Activated B cell treated with CpG ODN at 0.5 μM for 24 hours (primary cell): ENCODE data around the gene HPCA. TPM values are rescaled to one million over a fixed set of nuclear protein-coding genes. Genes with fewer than 3 reads are reported as not detected.

Experiments
- ATAC-seq: fragments of 200-7000 bp; cut with Tn5 transposase; one replicate; pipeline ENCODE4 v1.10.0; 2021; ENCODE audit warnings: low read depth, mild to moderate bottlenecking, moderate library complexity
- CTCF ChIA-PET: fragments of 350-600 bp; sonication (Branson Sonifier 250); formaldehyde crosslinking; loops from one replicate; lab custom pipeline; 2021; ENCODE audit warnings: antibody characterized with exemption; lab: Charles Lee
- POLR2A ChIA-PET: fragments of 350-600 bp; sonication (Branson Sonifier 250); formaldehyde crosslinking; loops from one replicate; lab custom pipeline; 2021; ENCODE audit warnings: antibody characterized with exemption; lab: Charles Lee
- DNase-seq: peaks from one replicate; pipeline ENCODE4 v3.0.0; 2022
- H3K27ac Mint-ChIP-seq: one replicate; pipeline ENCODE4 v1.8.0; 2020; ENCODE audit warnings: mixed read lengths
- H3K27me3 Mint-ChIP-seq: one replicate; pipeline ENCODE4 v1.8.0; 2021; ENCODE audit warnings: mixed read lengths
- H3K36me3 Mint-ChIP-seq: one replicate; pipeline ENCODE4 v1.8.0; 2021; ENCODE audit warnings: low read depth, mixed read lengths
- H3K4me1 Mint-ChIP-seq: one replicate; pipeline ENCODE4 v1.8.0; 2021; ENCODE audit warnings: mixed read lengths
- H3K4me3 Mint-ChIP-seq: one replicate; pipeline ENCODE4 v1.8.0; 2020; ENCODE audit warnings: mild to moderate bottlenecking, mixed read lengths
- H3K9me3 Mint-ChIP-seq: one replicate; pipeline ENCODE4 v1.8.0; 2020; ENCODE audit warnings: mixed read lengths
- CTCF ChIP-seq: fragments of 200-600 bp; IDR thresholded peaks from one replicate; pipeline ENCODE4 v1.8.0; 2022; ENCODE audit warnings: antibody characterized with exemption, mild to moderate bottlenecking
- intact Hi-C: fragments of 100-400 bp; cut with micrococcal nuclease; formaldehyde crosslinking; loops from one replicate; pipeline ENCODE4 v1.15.1; 2024
- total RNA-seq: library from RNA; stranded (reverse); gene quantifications from 2 replicates; pipeline ENCODE4 v1.2.3, GENCODE V29; 2022

The HPCA gene
- total RNA-seq, 1 donor from 2014 or later = not detected

- no peak overlapping the region for H3K27ac Mint-ChIP-seq
- DNase-seq (no peak), ATAC-seq (no peak)
- intact Hi-C loops = no loop called here
- ChIA-PET POLR2A (no interaction called here), CTCF (no interaction called here)
- H3K4me1 Mint-ChIP-seq = peaks cover 8% of the 10 kb centered on the region
- TF ChIP-seq CTCF = no peak
- no peaks in the 10 kb centered on the region for H3K36me3 Mint-ChIP-seq
- no peak overlapping the region for H3K4me3 Mint-ChIP-seq
- no peaks in the 10 kb centered on the region for H3K9me3 Mint-ChIP-seq
- peaks cover 51% of the 10 kb centered on the region for H3K27me3 Mint-ChIP-seq
These were observed 1.6 kb upstream of the HPCA start for GRCh38 chr1:32884726-32885125.

GRCh38 chr1:32885676-32886003 lies 651 bp upstream of the HPCA start:
- no peak overlapping the region for H3K4me3 Mint-ChIP-seq
- peaks cover 8% of the 10 kb centered on the region for H3K4me1 Mint-ChIP-seq
- peaks cover 60% of the 10 kb centered on the region for H3K27me3 Mint-ChIP-seq
- CTCF ChIA-PET = interaction anchor here (0.7 kb wide), 1 partner anchor 11 kb away, joined by 3 read pairs; no protein-coding TSS in a partner anchor
- ATAC-seq = no peak
- H3K27ac Mint-ChIP-seq = no peak overlapping the region
- POLR2A ChIA-PET = no interaction called here
- no peaks in the 10 kb centered on the region for H3K36me3 Mint-ChIP-seq
- no peak for TF ChIP-seq CTCF
- intact Hi-C loops = no loop called here
- no peak for DNase-seq
- no peaks in the 10 kb centered on the region for H3K9me3 Mint-ChIP-seq

- intact Hi-C loops = no loop called here
- DNase-seq (no peak), ATAC-seq (no peak)
- Mint-ChIP-seq H3K4me3 (no peak overlapping the region), H3K27me3 (peaks cover 70% of the 10 kb centered on the region), H3K36me3 (no peaks in the 10 kb centered on the region), H3K9me3 (no peaks in the 10 kb centered on the region), H3K4me1 (peaks cover 10% of the 10 kb centered on the region), H3K27ac (no peak overlapping the region)
- ChIA-PET POLR2A (no interaction called here), CTCF (no interaction called here)
- TF ChIP-seq CTCF = no peak
These were observed 630 bp downstream of the HPCA start for GRCh38 chr1:32886828-32887414.

- intact Hi-C loops = no loop called here
- no peak overlapping the region for H3K27ac Mint-ChIP-seq
- CTCF ChIA-PET = no interaction called here
These were observed 1.3 kb downstream of the HPCA start for GRCh38 chr1:32887623-32888022.

GRCh38 chr1:32888134-32888533 lies 1.8 kb downstream of the HPCA start:
- Mint-ChIP-seq H3K4me3 (no peak overlapping the region), H3K4me1 (peaks cover 20% of the 10 kb centered on the region), H3K36me3 (no peaks in the 10 kb centered on the region), H3K9me3 (no peaks in the 10 kb centered on the region), H3K27ac (no peak overlapping the region), H3K27me3 (peaks cover 80% of the 10 kb centered on the region)
- ChIA-PET POLR2A (no interaction called here), CTCF (no interaction called here)
- TF ChIP-seq CTCF = no peak
- ATAC-seq (no peak), DNase-seq (no peak)
- intact Hi-C loops = no loop called here

More at GRCh38 chr1:32887623-32888022, 1.3 kb downstream of the HPCA start:
- Mint-ChIP-seq H3K36me3 (no peaks in the 10 kb centered on the region), H3K4me1 (peaks cover 17% of the 10 kb centered on the region), H3K27me3 (peaks cover 77% of the 10 kb centered on the region), H3K4me3 (no peak overlapping the region), H3K9me3 (no peaks in the 10 kb centered on the region)
- DNase-seq (no peak), ATAC-seq (no peak)
- POLR2A ChIA-PET = no interaction called here
- TF ChIP-seq CTCF = no peak
